Hypothalamus (tissue), 51 donors: ENCODE data around the gene EDNRA.

Experiments used
- DNase-seq, 51 donors: peaks; one replicate each; lab custom pipeline; 2025; lab: John Stamatoyannopoulos, UW

The EDNRA gene

DNA sequence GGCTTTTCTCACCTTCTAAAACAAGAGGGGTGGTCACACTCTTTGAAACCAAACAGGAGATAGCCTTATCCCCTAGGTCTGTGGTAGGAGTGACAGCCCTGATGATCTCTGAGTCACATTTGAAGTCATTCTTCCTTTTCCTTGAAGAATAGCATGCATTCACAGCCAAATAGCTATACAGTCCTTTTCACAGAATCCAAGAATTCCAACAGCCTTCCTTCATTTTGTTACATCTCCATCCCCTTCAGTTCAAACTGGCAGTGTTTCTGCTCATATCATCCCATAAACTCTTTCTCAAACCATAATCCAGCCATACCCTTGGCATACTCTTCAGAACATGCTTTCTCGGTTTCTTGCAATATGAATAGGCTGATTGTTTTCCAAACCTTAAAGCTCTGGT is 103.0 kb downstream of the EDNRA start:
- no peak for DNase-seq

DNA sequence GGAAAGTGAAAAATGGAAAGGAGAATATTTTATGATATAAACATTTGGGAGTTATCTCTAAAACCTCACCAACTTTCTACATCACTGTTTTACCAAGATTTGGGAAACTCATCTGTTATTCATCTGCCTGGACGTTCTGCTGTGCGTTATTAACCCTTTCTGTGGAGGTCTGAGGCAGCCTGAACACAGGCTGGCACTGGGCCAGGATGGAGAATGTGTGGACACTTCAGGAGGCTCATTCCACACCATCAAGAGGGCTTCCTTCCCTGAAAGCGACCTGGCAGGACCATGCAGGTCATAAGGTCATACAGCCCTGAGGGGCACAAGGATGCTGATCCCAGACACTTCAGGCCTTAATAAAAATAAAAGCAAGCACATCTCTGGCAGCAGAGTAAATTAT is 105.1 kb downstream of the EDNRA start:
- peak in 1 of 51 donors; percentile 1 for DNase-seq

GRCh38 chr4:147586637-147587036 is 105.7 kb downstream of the EDNRA start:
- DNase-seq: peak in 1 of 51 donors; percentile 4

DNA sequence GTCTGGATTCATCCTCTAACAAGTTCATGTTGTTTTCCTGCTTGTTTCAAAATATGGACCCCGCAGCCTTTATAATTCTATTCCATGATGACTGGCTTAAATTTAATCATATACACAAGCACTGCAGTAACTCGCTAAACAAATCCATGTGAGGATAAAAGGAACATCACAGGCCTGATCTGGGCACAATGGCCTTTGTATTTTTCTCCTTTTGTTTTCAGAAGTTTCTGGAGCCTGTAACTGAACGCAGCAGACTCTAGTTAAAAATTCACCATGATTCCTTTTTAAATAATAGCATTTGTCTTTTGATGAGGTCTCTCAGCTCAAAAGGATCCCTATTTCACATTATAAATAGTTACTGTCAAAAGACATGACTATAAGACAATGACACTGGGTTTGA is 106.1 kb downstream of the EDNRA start:
- peak in 5 of 51 donors; percentile 0 to 38 (median 12) for DNase-seq

GRCh38 chr4:147589586-147589985 is 108.7 kb downstream of the EDNRA start:
- peak in 5 of 51 donors; percentile 8 to 26 (median 11) for DNase-seq

- peak in 38 of 51 donors; percentile 1 to 78 (median 24) for DNase-seq
Measured at GRCh38 chr4:147590249-147590920, 109.5 kb downstream of the EDNRA start.

DNA sequence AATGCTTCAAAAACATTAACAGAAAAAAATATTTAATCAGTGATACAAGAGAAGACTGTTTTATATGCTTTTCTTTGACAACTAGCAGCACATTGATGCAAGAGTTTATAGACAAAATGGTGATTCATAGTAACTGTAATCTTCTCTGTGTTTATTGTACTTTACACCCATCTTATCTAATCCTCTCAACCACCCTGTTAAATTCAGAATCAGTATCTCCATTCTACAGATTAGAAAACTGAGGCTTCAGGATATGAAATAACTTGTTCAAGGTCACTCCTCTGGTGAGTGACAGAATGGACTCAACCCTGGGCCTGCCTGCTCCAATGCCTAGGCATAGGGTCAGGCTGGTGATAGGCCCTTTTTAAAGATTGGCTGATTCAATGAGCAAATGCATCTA is 110.2 kb downstream of the EDNRA start:
- no peak for DNase-seq

- DNase-seq: no peak
Measured at GRCh38 chr4:147594107-147594506, 113.2 kb downstream of the EDNRA start.
